Mesothelial cell of epicardium (in vitro differentiated cells): Measurements from ENCODE around the gene ARL4D. TPM values are rescaled to one million over a fixed set of nuclear protein-coding genes. Genes with fewer than 3 reads are reported as not detected.
"Not testable (repeated sequence)": the region's sequence is repeated elsewhere in the genome, so short reads cannot be mapped to it uniquely, and the experiment has no call there.

Source experiments
- DNase-seq, 2 experiments: peaks; one replicate each; pipeline ENCODE4 v3.0.0; 2021; ENCODE audit warnings: low spot score in 2 of 2; ENCODE audit not compliant: unreplicated experiment in 2 of 2
- H3K27ac Mint-ChIP-seq: 2 replicates; pipeline ENCODE4 v1.8.0; 2021; ENCODE audit warnings: mixed read lengths
- H3K27me3 Mint-ChIP-seq: 2 replicates; pipeline ENCODE4 v1.8.0; 2021; ENCODE audit warnings: low read depth, mixed read lengths
- H3K36me3 Mint-ChIP-seq: 2 replicates; pipeline ENCODE4 v1.8.0; 2021; ENCODE audit warnings: mixed read lengths
- H3K4me1 Mint-ChIP-seq: 2 replicates; pipeline ENCODE4 v1.8.0; 2021; ENCODE audit warnings: mixed read lengths
- H3K4me3 Mint-ChIP-seq: 2 replicates; pipeline ENCODE4 v1.8.0; 2021; ENCODE audit warnings: mild to moderate bottlenecking, moderate library complexity, mixed read lengths
- H3K9me3 Mint-ChIP-seq: 2 replicates; pipeline ENCODE4 v1.8.0; 2021; ENCODE audit warnings: mixed read lengths
- total RNA-seq: library from RNA; stranded (reverse); gene quantifications from 3 replicates; pipeline ENCODE4 v1.2.1, GENCODE V29; 2021
- TF ChIP-seq, protein P1 (sequence below): fragments of 200-600 bp; sonication (generic); IDR thresholded peaks from one replicate; pipeline ENCODE4 v1.5.0; 2021; ENCODE audit warnings: antibody characterized with exemption; ENCODE audit not compliant: unreplicated experiment

Gene ARL4D
- total RNA-seq, 1 donor from 2014 or later, result 8.1 TPM

DNA sequence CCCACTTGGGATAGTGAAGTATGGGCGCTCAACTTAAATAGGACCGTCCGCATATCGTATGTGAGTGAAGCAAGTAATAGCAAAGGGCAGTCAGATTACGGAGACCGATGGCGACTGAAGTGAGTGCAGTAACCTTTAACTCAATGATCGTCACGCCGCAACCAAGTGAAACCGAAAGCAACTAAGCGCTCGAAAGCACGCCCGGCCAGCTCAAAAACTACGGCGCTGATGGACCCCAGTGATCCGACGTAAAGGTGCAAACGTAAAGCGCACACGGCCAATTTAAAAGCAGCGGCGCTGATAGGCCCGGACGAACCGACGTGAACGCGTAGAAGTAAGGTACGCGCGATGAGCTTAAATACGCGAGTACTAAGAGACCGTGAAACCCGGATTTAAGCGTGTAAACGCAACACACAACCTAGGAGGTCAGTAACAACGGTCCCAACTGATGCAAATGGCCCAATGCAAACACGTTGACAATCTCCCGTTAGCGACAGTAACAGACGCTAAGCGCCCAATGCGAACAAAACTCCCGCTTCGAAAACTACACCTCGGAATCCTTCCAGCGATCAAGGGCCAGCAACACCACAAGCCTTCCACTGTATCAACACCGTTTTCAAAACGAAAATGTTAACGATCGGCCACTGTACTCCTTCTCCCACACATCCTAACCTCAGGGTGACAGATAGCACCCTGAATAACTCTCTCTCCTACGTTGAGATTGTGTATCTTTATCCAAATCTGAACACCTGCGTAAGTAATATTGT, 37.9 kb upstream of the ARL4D start:
- H3K36me3 Mint-ChIP-seq, result peaks cover 8% of the 10 kb centered on the region

DNA sequence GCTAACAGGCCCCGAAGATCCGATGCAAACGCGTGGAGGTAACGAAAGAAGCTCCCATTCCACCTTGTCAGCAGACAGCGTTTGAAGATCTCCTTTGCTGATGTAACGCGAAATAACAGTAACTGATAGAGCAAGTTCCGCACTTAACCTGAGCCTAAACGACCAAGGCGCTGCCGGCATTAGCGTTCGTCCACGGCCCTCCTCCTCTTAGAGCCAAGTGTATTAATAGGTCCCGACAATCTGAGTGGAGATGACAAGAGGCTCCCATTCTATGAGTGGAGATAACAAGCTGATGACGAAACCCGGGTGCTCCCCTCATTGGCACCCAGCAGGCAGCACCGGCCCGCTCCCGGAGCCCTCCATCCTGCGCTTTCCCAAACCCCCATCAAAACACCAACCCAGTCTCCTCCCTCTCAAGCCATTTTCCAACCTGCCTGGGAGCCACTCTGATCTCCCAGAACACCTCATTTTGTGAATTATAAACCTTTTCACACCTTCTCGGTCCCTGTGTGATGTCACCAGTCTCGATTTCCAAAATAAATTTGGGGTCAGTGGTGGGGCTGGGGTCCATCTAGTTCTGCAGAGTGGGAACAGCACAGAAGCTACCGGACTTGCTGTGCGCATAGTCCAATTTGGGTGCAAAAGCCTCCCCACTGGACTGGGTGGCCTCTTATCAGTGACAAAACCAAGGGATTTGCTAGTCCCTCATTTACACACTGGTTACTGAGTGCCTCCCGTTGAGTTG, 35.4 kb upstream of the ARL4D start:
- Mint-ChIP-seq H3K27ac (no peak overlapping the region), H3K4me1 (peaks cover 26% of the 10 kb centered on the region), H3K9me3 (peaks cover 25% of the 10 kb centered on the region), H3K27me3 (no peaks in the 10 kb centered on the region), H3K4me3 (no peak overlapping the region), H3K36me3 (peaks cover 8% of the 10 kb centered on the region)
- TF ChIP-seq, protein P1, sequence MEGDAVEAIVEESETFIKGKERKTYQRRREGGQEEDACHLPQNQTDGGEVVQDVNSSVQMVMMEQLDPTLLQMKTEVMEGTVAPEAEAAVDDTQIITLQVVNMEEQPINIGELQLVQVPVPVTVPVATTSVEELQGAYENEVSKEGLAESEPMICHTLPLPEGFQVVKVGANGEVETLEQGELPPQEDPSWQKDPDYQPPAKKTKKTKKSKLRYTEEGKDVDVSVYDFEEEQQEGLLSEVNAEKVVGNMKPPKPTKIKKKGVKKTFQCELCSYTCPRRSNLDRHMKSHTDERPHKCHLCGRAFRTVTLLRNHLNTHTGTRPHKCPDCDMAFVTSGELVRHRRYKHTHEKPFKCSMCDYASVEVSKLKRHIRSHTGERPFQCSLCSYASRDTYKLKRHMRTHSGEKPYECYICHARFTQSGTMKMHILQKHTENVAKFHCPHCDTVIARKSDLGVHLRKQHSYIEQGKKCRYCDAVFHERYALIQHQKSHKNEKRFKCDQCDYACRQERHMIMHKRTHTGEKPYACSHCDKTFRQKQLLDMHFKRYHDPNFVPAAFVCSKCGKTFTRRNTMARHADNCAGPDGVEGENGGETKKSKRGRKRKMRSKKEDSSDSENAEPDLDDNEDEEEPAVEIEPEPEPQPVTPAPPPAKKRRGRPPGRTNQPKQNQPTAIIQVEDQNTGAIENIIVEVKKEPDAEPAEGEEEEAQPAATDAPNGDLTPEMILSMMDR, result no peak
- DNase-seq, result no peak

More for the DNA sequence above, 37.9 kb upstream of the ARL4D start:
- H3K4me3 Mint-ChIP-seq, result peak overlapping the region; percentile 67
- peaks cover 25% of the 10 kb centered on the region for H3K9me3 Mint-ChIP-seq
- H3K27me3 Mint-ChIP-seq, result no peaks in the 10 kb centered on the region
- TF ChIP-seq, protein P1, result no peak
- H3K27ac Mint-ChIP-seq, result peak overlapping the region; percentile 100
- H3K4me1 Mint-ChIP-seq, result peaks cover 14% of the 10 kb centered on the region
- peak; percentile 54 to 70 for DNase-seq

DNA sequence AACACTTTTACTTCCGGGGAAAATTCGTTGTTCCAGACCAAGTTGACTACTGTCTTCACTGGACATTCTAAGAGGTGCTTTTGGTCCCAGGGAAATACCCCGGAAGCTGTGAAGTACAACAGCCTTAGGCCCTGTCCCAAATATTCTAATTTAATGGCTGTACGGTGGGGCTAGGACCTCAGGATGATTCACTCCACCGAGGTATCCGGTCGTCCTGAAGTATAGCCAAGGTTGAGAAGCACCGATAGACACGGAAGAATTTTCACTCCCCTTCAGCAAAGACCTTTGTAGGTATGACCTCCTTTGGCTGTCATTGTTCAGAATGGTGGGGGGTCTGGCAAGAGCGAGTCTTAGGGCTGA, 34.9 kb upstream of the ARL4D start:
- TF ChIP-seq, protein P1, result no peak
- no peak for DNase-seq
- Mint-ChIP-seq H3K27me3 (no peaks in the 10 kb centered on the region), H3K27ac (peak overlapping the region; percentile 36), H3K4me3 (no peak overlapping the region), H3K36me3 (peaks cover 7% of the 10 kb centered on the region), H3K9me3 (peaks cover 22% of the 10 kb centered on the region), H3K4me1 (peaks cover 26% of the 10 kb centered on the region)

DNA sequence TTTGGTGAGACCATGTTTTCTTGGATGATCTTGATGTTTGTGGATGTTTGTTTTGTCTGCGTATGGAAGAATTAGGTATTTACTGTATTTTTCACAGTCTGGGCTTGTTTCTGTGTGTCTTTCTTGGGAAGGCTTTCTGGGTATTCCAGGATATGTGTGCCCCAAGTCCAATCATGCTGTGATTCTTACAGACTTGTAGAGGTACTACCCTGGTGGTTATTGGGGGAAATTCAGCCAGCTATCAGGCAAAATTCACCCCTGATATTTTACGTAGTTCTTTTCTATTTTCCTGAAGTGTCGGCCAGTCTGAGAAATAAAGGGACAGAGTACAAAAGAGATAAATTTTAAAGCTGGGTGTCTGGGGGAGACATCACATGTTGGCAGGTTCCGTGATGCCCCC, 33.4 kb upstream of the ARL4D start:
- H3K4me1 Mint-ChIP-seq, result peaks cover 30% of the 10 kb centered on the region
- H3K9me3 Mint-ChIP-seq, result peaks cover 14% of the 10 kb centered on the region
- no peaks in the 10 kb centered on the region for H3K27me3 Mint-ChIP-seq
- H3K27ac Mint-ChIP-seq, result peak overlapping the region; percentile 40
- TF ChIP-seq, protein P1, result peak; percentile 18
- no peak overlapping the region for H3K4me3 Mint-ChIP-seq
- H3K36me3 Mint-ChIP-seq, result peaks cover 3% of the 10 kb centered on the region
- no peak for DNase-seq

DNA sequence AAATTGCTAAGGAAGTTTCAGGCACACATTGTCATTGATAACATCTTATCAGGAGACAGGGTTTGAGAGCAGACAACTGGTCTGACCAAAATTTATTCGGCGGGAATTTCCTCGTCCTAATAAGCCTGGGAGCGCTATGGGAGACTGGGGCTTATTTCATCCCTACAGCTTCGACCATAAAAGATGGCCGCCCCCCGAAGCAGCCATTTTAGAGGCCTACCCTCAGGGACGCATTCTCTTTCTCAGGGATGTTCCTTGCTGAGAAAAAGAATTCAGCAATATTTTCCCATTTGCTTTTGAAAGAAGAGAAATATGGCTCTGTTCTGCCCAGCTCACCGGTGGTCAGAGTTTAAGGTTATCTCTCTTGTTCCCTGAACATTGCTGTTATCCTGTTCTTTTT, 32.9 kb upstream of the ARL4D start:
- H3K4me3 Mint-ChIP-seq, H3K36me3 Mint-ChIP-seq, H3K27ac Mint-ChIP-seq, H3K27me3 Mint-ChIP-seq, DNase-seq: not testable (repeated sequence)
- Mint-ChIP-seq H3K4me1 (peaks cover 27% of the 10 kb centered on the region), H3K9me3 (peaks cover 11% of the 10 kb centered on the region)
